Body of pancreas (tissue), 4 donors: ENCODE data around the gene POU2AF1. TPM values are rescaled to one million over a fixed set of nuclear protein-coding genes. Genes with fewer than 3 reads are reported as not detected.

Experiments used
- ATAC-seq: fragments of 150-250 bp; one replicate; pipeline ENCODE4 v1.9.1; 2016
- DNase-seq, 4 donors: peaks; one replicate each; pipeline ENCODE4 v3.0.0-alpha.2; 2019
- H3K27ac ChIP-seq, 4 donors: fragments of 200-600 bp; sonication (generic); 1 replicate in 3 of 4; 2 replicates in 1 of 4; pipeline versions ENCODE4 v1.5.1 to v1.6.1; 2016 to 2019; ENCODE audit warnings: mild to moderate bottlenecking in 1 of 4, mixed read lengths in 1 of 4, moderate library complexity in 1 of 4
- H3K27me3 ChIP-seq, 2 donors: fragments of 200-600 bp; sonication (generic); one replicate each; pipeline ENCODE4 v1.6.0; 2016; ENCODE audit warnings: mild to moderate bottlenecking in 1 of 2
- H3K36me3 ChIP-seq, 2 donors: fragments of 200-600 bp; sonication (generic); replicated peaks in 1 of 2; 2 replicates each; pipeline ENCODE4 v1.5.1; 2016; ENCODE audit warnings: low read depth in 2 of 2; ENCODE audit not compliant: insufficient read depth in 1 of 2
- H3K4me1 ChIP-seq: fragments of 200-600 bp; sonication (generic); one replicate; pipeline ENCODE4 v1.6.0; 2016
- H3K4me3 ChIP-seq, 2 donors: fragments of 200-600 bp; sonication (generic); 1 replicate in 1 of 2; 2 replicates in 1 of 2; pipeline ENCODE4 v1.5.1; 2016 to 2019
- H3K9me3 ChIP-seq, 3 donors: fragments of 200-600 bp; sonication (generic); 1 replicate in 2 of 3; 2 replicates in 1 of 3; pipeline ENCODE4 v1.5.1; 2016
- CTCF ChIP-seq, 7 experiments: fragments of 450-650 bp in 4 of 7; fragments of 200-600 bp in 3 of 7; sonication (generic) in 3 of 7; IDR thresholded peaks; one replicate each; pipeline ENCODE4 v1.5.1; 2016 to 2019; ENCODE audit warnings: antibody characterized with exemption in 7 of 7
- POLR2A ChIP-seq, 3 donors: fragments of 450-650 bp; IDR thresholded peaks; one replicate each; pipeline ENCODE4 v1.6.1; 2016; ENCODE audit warnings: antibody characterized with exemption in 3 of 3, mild to moderate bottlenecking in 2 of 3
- WGBS, 2 donors: methylation state at CpG; one replicate each; pipeline ENCODE4 v1.1.5; 2017; 5-methylcytosine and 5-hydroxymethylcytosine counted together
- intact Hi-C: fragments of 100-400 bp; cut with DNase I; formaldehyde crosslinking; loops from one replicate; pipeline ENCODE4 v1.15.1; 2023
- total RNA-seq, 2 donors: library from RNA; depleted of rRNA; stranded (reverse); fragments of >200 nt; gene quantifications; one replicate each; pipeline ENCODE4 v1.1.0, GENCODE V29; 2016

POU2AF1 gene
- total RNA-seq, 2 donors from 2014 or later = 8.9 TPM; not detected in 1

GRCh38 chr11:111310088-111310487 is 69.0 kb downstream of the POU2AF1 start:
- peak overlapping the region in 2 of 4 donors; percentile 32 to 51 for H3K27ac ChIP-seq
- H3K9me3 ChIP-seq = no peaks in the 10 kb centered on the region
- WGBS, 2 donors = 46 to 57% methylated on average over 3 of the region's 3 CpGs
- peaks cover 16% of the 10 kb centered on the region for H3K4me1 ChIP-seq
- intact Hi-C loops = no loop called here
- ATAC-seq = no peak
- no peak for DNase-seq
- no peak for TF ChIP-seq POLR2A (IDR thresholded peaks at IDR 0.05)
- no peak for TF ChIP-seq CTCF (IDR thresholded peaks at IDR 0.05)
- no peaks in the 10 kb centered on the region for H3K27me3 ChIP-seq
- no peak overlapping the region for H3K4me3 ChIP-seq
- no peaks in the 10 kb centered on the region for H3K36me3 ChIP-seq

- Histone ChIP-seq H3K27me3 (no peaks in the 10 kb centered on the region), H3K36me3 (no peaks in the 10 kb centered on the region), H3K4me1 (peaks cover 16% of the 10 kb centered on the region), H3K9me3 (no peaks in the 10 kb centered on the region), H3K4me3 (no peak overlapping the region), H3K27ac (peak overlapping the region in 2 of 4 donors; percentile 32 to 51)
- intact Hi-C loops = no loop called here
- ATAC-seq (no peak), DNase-seq (no peak)
- TF ChIP-seq CTCF (IDR thresholded peaks at IDR 0.05) = no peak
- TF ChIP-seq POLR2A (IDR thresholded peaks at IDR 0.05) = no peak
- 62 to 64% methylated on average over 5 of the region's 5 CpGs for WGBS, 2 donors
Observed at GRCh38 chr11:111309215-111309915, 69.7 kb downstream of the POU2AF1 start.

GRCh38 chr11:111308140-111308539 is 70.9 kb downstream of the POU2AF1 start:
- intact Hi-C loops = no loop called here
- no peaks in the 10 kb centered on the region for H3K27me3 ChIP-seq
- H3K4me1 ChIP-seq = peaks cover 25% of the 10 kb centered on the region
- H3K36me3 ChIP-seq = no peaks in the 10 kb centered on the region
- no peaks in the 10 kb centered on the region for H3K9me3 ChIP-seq
- H3K4me3 ChIP-seq = no peak overlapping the region
- ATAC-seq = peak; percentile 89
- DNase-seq = peak; percentile 87 to 94 (median 94)
- TF ChIP-seq CTCF (IDR thresholded peaks at IDR 0.05) (no peak), POLR2A (IDR thresholded peaks at IDR 0.05) (peak in 2 of 3 donors; percentile 15 to 18)
- 6 to 17% methylated on average over 7 of the region's 7 CpGs for WGBS, 2 donors
- peak overlapping the region in 2 of 4 donors; percentile 69 to 73 for H3K27ac ChIP-seq

GRCh38 chr11:111307472-111308108 is 71.5 kb downstream of the POU2AF1 start:
- TF ChIP-seq CTCF (IDR thresholded peaks at IDR 0.05) = peak in 2 of 7 experiments; percentile 4 to 6
- TF ChIP-seq POLR2A (IDR thresholded peaks at IDR 0.05) = no peak

More at GRCh38 chr11:111307472-111308108, 71.5 kb downstream of the POU2AF1 start:
- H3K27me3 ChIP-seq = no peaks in the 10 kb centered on the region
- H3K36me3 ChIP-seq = no peaks in the 10 kb centered on the region
- peaks cover 30% of the 10 kb centered on the region for H3K4me1 ChIP-seq
- no peak for DNase-seq
- intact Hi-C loops = no loop called here
- no peak overlapping the region for H3K4me3 ChIP-seq
- H3K27ac ChIP-seq = peak overlapping the region in 3 of 4 donors; percentile 35 to 73 (median 69)
- no peak for ATAC-seq
- 69 to 81% methylated on average over 3 of the region's 3 CpGs for WGBS, 2 donors
- no peaks in the 10 kb centered on the region for H3K9me3 ChIP-seq
